HG03354 (cell line): ENCODE measurements around the gene PTPMT1.

ENCODE experiments used
- ATAC-seq: cut with Tn5 transposase; IDR thresholded peaks from one replicate; pipeline ENCODE4 v1.9.1; 2021; ENCODE audit warnings: mild to moderate bottlenecking; ENCODE audit not compliant: unreplicated experiment, poor library complexity, severe bottlenecking

PTPMT1 gene

GRCh38 chr11:47573321-47573720 lies 7.9 kb downstream of the PTPMT1 start:
- ATAC-seq = no peak

GRCh38 chr11:47577460-47578041 lies 12.2 kb downstream of the PTPMT1 start:
- ATAC-seq = no peak

- peak; percentile 94 for ATAC-seq
Measured at GRCh38 chr11:47578524-47579494, 13.4 kb downstream of the PTPMT1 start, which contains the start of the genes KBTBD4 and NDUFS3. KBTBD4 (minus strand) TSS chr11:47578970; CDS start chr11:47578951, 19 bp downstream. NDUFS3 (plus strand) TSS chr11:47579074; CDS start chr11:47579092, 18 bp downstream.

- no peak for ATAC-seq
Measured at GRCh38 chr11:47583844-47584243, 18.4 kb downstream of the PTPMT1 start.

- no peak for ATAC-seq
Measured at GRCh38 chr11:47586098-47586855, 20.9 kb downstream of the PTPMT1 start, which contains the start of gene FAM180B. FAM180B (plus strand) TSS chr11:47586678; CDS start chr11:47586769, 91 bp downstream.

- ATAC-seq = no peak
Measured at GRCh38 chr11:47587039-47587716, 21.8 kb downstream of the PTPMT1 start.

GRCh38 chr11:47587723-47588326 lies 22.4 kb downstream of the PTPMT1 start:
- no peak for ATAC-seq

- ATAC-seq = no peak
Measured at GRCh38 chr11:47589118-47589517, 23.7 kb downstream of the PTPMT1 start.

GRCh38 chr11:47589584-47589976 lies 24.2 kb downstream of the PTPMT1 start:
- ATAC-seq = no peak

GRCh38 chr11:47589977-47590861 lies 24.8 kb downstream of the PTPMT1 start:
- no peak for ATAC-seq

- ATAC-seq = no peak
Measured at GRCh38 chr11:47591764-47592163, 26.4 kb downstream of the PTPMT1 start.

- no peak for ATAC-seq
Measured at GRCh38 chr11:47592251-47592650, 26.9 kb downstream of the PTPMT1 start.

- ATAC-seq = no peak
Measured at GRCh38 chr11:47592970-47593369, 27.6 kb downstream of the PTPMT1 start.

- ATAC-seq = no peak
Measured at GRCh38 chr11:47593492-47593933, 28.1 kb downstream of the PTPMT1 start.

GRCh38 chr11:47593934-47594855 lies 28.8 kb downstream of the PTPMT1 start, which contains the start of gene C1QTNF4:
C1QTNF4 (minus strand) TSS chr11:47594411; CDS start chr11:47590810, 3,601 bp downstream.
- ATAC-seq = no peak

GRCh38 chr11:47595029-47595428 lies 29.6 kb downstream of the PTPMT1 start:
- ATAC-seq = no peak

GRCh38 chr11:47595967-47596366 lies 30.6 kb downstream of the PTPMT1 start:
- no peak for ATAC-seq
